Activated naive CD8-positive, alpha-beta T cell treated with anti-CD3 and anti-CD28 coated beads, Interleukin-2, amount 10 ng/mL, durations not matched to agents 7 days and 5 days (primary cell): Measurements from ENCODE around the gene RDH5. TPM values are rescaled to one million over a fixed set of nuclear protein-coding genes. Genes with fewer than 3 reads are reported as not detected.
A peak's percentile ranks its signal among the peaks of the same experiment; 100 is the strongest.

ENCODE experiments used
- ATAC-seq: fragments of 150-1000 bp; cut with Tn5 transposase; one replicate; pipeline ENCODE4 v1.10.0; 2021; ENCODE audit warnings: low read depth, moderate library complexity
- POLR2A ChIA-PET: fragments of 350-600 bp; sonication (Branson Sonifier 250); formaldehyde crosslinking; loops from one replicate; lab custom pipeline; 2021; ENCODE audit warnings: antibody characterized with exemption; lab: Charles Lee
- DNase-seq: peaks from one replicate; pipeline ENCODE4 v3.0.0; 2021
- H3K27ac Mint-ChIP-seq: one replicate; pipeline ENCODE4 v1.8.0; 2022; ENCODE audit warnings: mild to moderate bottlenecking, mixed read lengths
- H3K27me3 Mint-ChIP-seq: one replicate; pipeline ENCODE4 v1.8.0; 2022; ENCODE audit warnings: mild to moderate bottlenecking, moderate library complexity, mixed read lengths
- H3K36me3 Mint-ChIP-seq: one replicate; pipeline ENCODE4 v1.8.0; 2021; ENCODE audit warnings: mild to moderate bottlenecking, mixed read lengths
- H3K4me1 Mint-ChIP-seq: one replicate; pipeline ENCODE4 v1.8.0; 2021; ENCODE audit warnings: mixed read lengths
- H3K4me3 Mint-ChIP-seq: one replicate; pipeline ENCODE4 v1.8.0; 2022; ENCODE audit warnings: mild to moderate bottlenecking, moderate library complexity, mixed read lengths
- H3K9me3 Mint-ChIP-seq: one replicate; pipeline ENCODE4 v1.8.0; 2021; ENCODE audit warnings: mixed read lengths
- total RNA-seq, 2 experiments: library from RNA; stranded (reverse); gene quantifications; one replicate each; pipeline ENCODE4 v1.2.3, GENCODE V29; 2021

The RDH5 gene
- total RNA-seq, 2 experiments from 2014 or later, result 19.0 to 21.2 TPM

GRCh38 chr12:55729819-55730818 is 9.9 kb downstream of the RDH5 start:
- H3K27ac Mint-ChIP-seq, result peak overlapping the region; percentile 86
- H3K9me3 Mint-ChIP-seq, result no peaks in the 10 kb centered on the region
- H3K36me3 Mint-ChIP-seq, result peaks cover 8% of the 10 kb centered on the region
- POLR2A ChIA-PET, result interaction anchor here (0.5 to 2.9 kb wide), 20 partner anchors 8 to 995 kb away, joined by 3 to 36 read pairs (median 5); partner anchors contain the start of genes BLOC1S1, DNAJC14, NACA and ORMDL2
- peak; percentile 71 for DNase-seq
- no peaks in the 10 kb centered on the region for H3K27me3 Mint-ChIP-seq
- H3K4me1 Mint-ChIP-seq, result peaks cover 41% of the 10 kb centered on the region
- ATAC-seq, result peak; percentile 61
- peak overlapping the region; percentile 85 for H3K4me3 Mint-ChIP-seq

GRCh38 chr12:55732288-55732687 is 12.1 kb downstream of the RDH5 start:
- Mint-ChIP-seq H3K36me3 (no peaks in the 10 kb centered on the region), H3K9me3 (no peaks in the 10 kb centered on the region), H3K4me3 (no peak overlapping the region), H3K27me3 (no peaks in the 10 kb centered on the region), H3K27ac (peak overlapping the region; percentile 33), H3K4me1 (peaks cover 35% of the 10 kb centered on the region)
- POLR2A ChIA-PET, result interaction anchor here (0.6 to 1.0 kb wide), 3 partner anchors 29 to 395 kb away, joined by 3 to 4 read pairs (median 3); no protein-coding TSS in a partner anchor
- ATAC-seq, result no peak
- no peak for DNase-seq

GRCh38 chr12:55733021-55733555 is 12.9 kb downstream of the RDH5 start:
- H3K27me3 Mint-ChIP-seq, result no peaks in the 10 kb centered on the region
- H3K9me3 Mint-ChIP-seq, result no peaks in the 10 kb centered on the region
- POLR2A ChIA-PET, result interaction anchor here (0.7 kb wide), 1 partner anchor 17 kb away, joined by 3 read pairs; the partner anchor contains the start of gene BLOC1S1
- DNase-seq, result no peak
- H3K36me3 Mint-ChIP-seq, result no peaks in the 10 kb centered on the region
- no peak overlapping the region for H3K27ac Mint-ChIP-seq
- H3K4me1 Mint-ChIP-seq, result peaks cover 38% of the 10 kb centered on the region
- no peak for ATAC-seq
- no peak overlapping the region for H3K4me3 Mint-ChIP-seq

- no peaks in the 10 kb centered on the region for H3K27me3 Mint-ChIP-seq
- H3K9me3 Mint-ChIP-seq, result no peaks in the 10 kb centered on the region
- H3K27ac Mint-ChIP-seq, result no peak overlapping the region
- POLR2A ChIA-PET, result interaction anchor here (0.7 to 1.0 kb wide), 2 partner anchors 9 to 10 kb away, joined by 6 read pairs; no protein-coding TSS in a partner anchor
- no peaks in the 10 kb centered on the region for H3K36me3 Mint-ChIP-seq
- H3K4me1 Mint-ChIP-seq, result peaks cover 43% of the 10 kb centered on the region
- H3K4me3 Mint-ChIP-seq, result no peak overlapping the region
- DNase-seq, result no peak
- ATAC-seq, result no peak
Measured at GRCh38 chr12:55733858-55734257, 13.7 kb downstream of the RDH5 start.

GRCh38 chr12:55734595-55734994 is 14.4 kb downstream of the RDH5 start:
- H3K4me1 Mint-ChIP-seq, result peaks cover 42% of the 10 kb centered on the region

GRCh38 chr12:55736076-55736475 is 15.9 kb downstream of the RDH5 start:
- Mint-ChIP-seq H3K4me3 (no peak overlapping the region), H3K9me3 (no peaks in the 10 kb centered on the region), H3K27me3 (no peaks in the 10 kb centered on the region), H3K4me1 (peaks cover 29% of the 10 kb centered on the region), H3K27ac (no peak overlapping the region), H3K36me3 (no peaks in the 10 kb centered on the region)
- DNase-seq (no peak), ATAC-seq (no peak)
- POLR2A ChIA-PET, result interaction anchor here (0.7 to 1.3 kb wide), 2 partner anchors 82 to 194 kb away, joined by 3 read pairs; partner anchors contain the start of gene ORMDL2

More at GRCh38 chr12:55734595-55734994, 14.4 kb downstream of the RDH5 start:
- POLR2A ChIA-PET, result interaction anchor here (0.7 to 1.0 kb wide), 2 partner anchors 10 to 11 kb away, joined by 6 read pairs; no protein-coding TSS in a partner anchor
- Mint-ChIP-seq H3K4me3 (no peak overlapping the region), H3K27me3 (no peaks in the 10 kb centered on the region), H3K9me3 (no peaks in the 10 kb centered on the region), H3K36me3 (no peaks in the 10 kb centered on the region), H3K27ac (no peak overlapping the region)
- DNase-seq (no peak), ATAC-seq (no peak)

GRCh38 chr12:55736780-55737580 is 16.8 kb downstream of the RDH5 start:
- peak; percentile 45 for ATAC-seq
- H3K27ac Mint-ChIP-seq, result peak overlapping the region; percentile 92

GRCh38 chr12:55737581-55738122 is 17.5 kb downstream of the RDH5 start:
- DNase-seq (no peak), ATAC-seq (peak; percentile 19)
- Mint-ChIP-seq H3K4me1 (peaks cover 31% of the 10 kb centered on the region), H3K27me3 (peaks cover 3% of the 10 kb centered on the region), H3K36me3 (no peaks in the 10 kb centered on the region), H3K9me3 (no peaks in the 10 kb centered on the region), H3K4me3 (peak overlapping the region; percentile 89), H3K27ac (peak overlapping the region; percentile 92)
- POLR2A ChIA-PET, result interaction anchor here (0.6 to 2.8 kb wide), 14 partner anchors 8 to 380 kb away, joined by 3 to 36 read pairs (median 6); partner anchors contain the start of genes BLOC1S1, CD63, DNAJC14 and ORMDL2

More at GRCh38 chr12:55736780-55737580, 16.8 kb downstream of the RDH5 start:
- peak overlapping the region; percentile 89 for H3K4me3 Mint-ChIP-seq
- POLR2A ChIA-PET, result interaction anchor here (0.5 to 2.8 kb wide), 8 partner anchors 8 to 388 kb away, joined by 3 to 36 read pairs (median 8); partner anchors contain the start of genes BLOC1S1, CD63 and PYM1
- H3K4me1 Mint-ChIP-seq, result peaks cover 30% of the 10 kb centered on the region
- peak; percentile 76 for DNase-seq
- no peaks in the 10 kb centered on the region for H3K36me3 Mint-ChIP-seq
- H3K27me3 Mint-ChIP-seq, result no peaks in the 10 kb centered on the region
- no peaks in the 10 kb centered on the region for H3K9me3 Mint-ChIP-seq

GRCh38 chr12:55738123-55739024 is 18.2 kb downstream of the RDH5 start:
- peak; percentile 74 for ATAC-seq
- H3K27me3 Mint-ChIP-seq, result peaks cover 4% of the 10 kb centered on the region
- H3K36me3 Mint-ChIP-seq, result no peaks in the 10 kb centered on the region
- peak; percentile 73 for DNase-seq
- POLR2A ChIA-PET, result interaction anchor here (0.6 to 2.8 kb wide), 19 partner anchors 9 to 451 kb away, joined by 3 to 36 read pairs (median 5); partner anchors contain the start of genes BLOC1S1, CD63, DNAJC14 and ORMDL2
- H3K4me3 Mint-ChIP-seq, result peak overlapping the region; percentile 89
- H3K9me3 Mint-ChIP-seq, result no peaks in the 10 kb centered on the region
- peaks cover 32% of the 10 kb centered on the region for H3K4me1 Mint-ChIP-seq
- H3K27ac Mint-ChIP-seq, result peak overlapping the region; percentile 92

GRCh38 chr12:55739025-55739378 is 18.8 kb downstream of the RDH5 start:
- H3K27ac Mint-ChIP-seq, result no peak overlapping the region

More at GRCh38 chr12:55739025-55739378, 18.8 kb downstream of the RDH5 start:
- POLR2A ChIA-PET, result interaction anchor here (0.6 to 2.8 kb wide), 18 partner anchors 10 to 450 kb away, joined by 3 to 36 read pairs (median 5); partner anchors contain the start of genes BLOC1S1, CD63, ORMDL2 and PYM1
- Mint-ChIP-seq H3K36me3 (no peaks in the 10 kb centered on the region), H3K9me3 (no peaks in the 10 kb centered on the region), H3K4me3 (peak overlapping the region; percentile 89), H3K27me3 (peaks cover 4% of the 10 kb centered on the region), H3K4me1 (peaks cover 32% of the 10 kb centered on the region)
- DNase-seq, result no peak
- ATAC-seq, result no peak
